ENCODE results near the gene DENND10.

DNA sequence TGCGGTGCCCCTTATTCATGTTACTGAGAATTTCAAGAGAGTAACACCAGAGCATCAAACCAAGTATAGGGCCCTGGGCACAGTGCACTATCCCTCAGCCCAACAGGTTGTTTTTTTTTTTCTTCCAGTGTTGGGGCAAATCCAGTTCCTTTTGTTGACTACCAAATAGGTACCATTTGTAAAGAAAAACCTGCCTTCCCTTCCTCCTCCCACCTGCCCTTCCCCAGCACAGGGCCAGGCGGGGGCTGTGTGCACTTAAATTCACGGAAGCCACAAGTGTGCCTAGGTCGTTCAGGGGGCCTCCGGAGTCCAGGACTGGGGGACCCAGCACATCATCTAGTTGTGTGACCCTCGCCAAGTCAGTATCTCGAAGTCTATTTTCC lies 62.2 kb downstream of the DENND10 start:
- TF ChIP-seq YY1 (IDR thresholded peaks at IDR 0.05) (no peak), GABPA (IDR thresholded peaks at IDR 0.05 in 1 of 2, conservative IDR thresholded peaks at IDR 0.05 in 1 of 2) (no peak), JUND (IDR thresholded peaks at IDR 0.05) (no peak), RXRA (IDR thresholded peaks at IDR 0.05) (no peak), SP1 (IDR thresholded peaks at IDR 0.05) (no peak), FOXA1 (IDR thresholded peaks at IDR 0.05) (no peak), RAD21 (IDR thresholded peaks at IDR 0.05) (no peak), TAF1 (conservative IDR thresholded peaks at IDR 0.05) (no peak), EGR1 (IDR thresholded peaks at IDR 0.05; ENCODE audit: low read depth in 2 of 2) (no peak)
- TF ChIP-seq, protein P1, sequence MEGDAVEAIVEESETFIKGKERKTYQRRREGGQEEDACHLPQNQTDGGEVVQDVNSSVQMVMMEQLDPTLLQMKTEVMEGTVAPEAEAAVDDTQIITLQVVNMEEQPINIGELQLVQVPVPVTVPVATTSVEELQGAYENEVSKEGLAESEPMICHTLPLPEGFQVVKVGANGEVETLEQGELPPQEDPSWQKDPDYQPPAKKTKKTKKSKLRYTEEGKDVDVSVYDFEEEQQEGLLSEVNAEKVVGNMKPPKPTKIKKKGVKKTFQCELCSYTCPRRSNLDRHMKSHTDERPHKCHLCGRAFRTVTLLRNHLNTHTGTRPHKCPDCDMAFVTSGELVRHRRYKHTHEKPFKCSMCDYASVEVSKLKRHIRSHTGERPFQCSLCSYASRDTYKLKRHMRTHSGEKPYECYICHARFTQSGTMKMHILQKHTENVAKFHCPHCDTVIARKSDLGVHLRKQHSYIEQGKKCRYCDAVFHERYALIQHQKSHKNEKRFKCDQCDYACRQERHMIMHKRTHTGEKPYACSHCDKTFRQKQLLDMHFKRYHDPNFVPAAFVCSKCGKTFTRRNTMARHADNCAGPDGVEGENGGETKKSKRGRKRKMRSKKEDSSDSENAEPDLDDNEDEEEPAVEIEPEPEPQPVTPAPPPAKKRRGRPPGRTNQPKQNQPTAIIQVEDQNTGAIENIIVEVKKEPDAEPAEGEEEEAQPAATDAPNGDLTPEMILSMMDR (IDR thresholded peaks at IDR 0.05; ENCODE audit: low read depth, low read length, missing input control) = no peak
- TF ChIP-seq, protein P2, sequence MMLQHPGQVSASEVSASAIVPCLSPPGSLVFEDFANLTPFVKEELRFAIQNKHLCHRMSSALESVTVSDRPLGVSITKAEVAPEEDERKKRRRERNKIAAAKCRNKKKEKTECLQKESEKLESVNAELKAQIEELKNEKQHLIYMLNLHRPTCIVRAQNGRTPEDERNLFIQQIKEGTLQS (IDR thresholded peaks at IDR 0.05) = no peak
- TF ChIP-seq, protein P3, sequence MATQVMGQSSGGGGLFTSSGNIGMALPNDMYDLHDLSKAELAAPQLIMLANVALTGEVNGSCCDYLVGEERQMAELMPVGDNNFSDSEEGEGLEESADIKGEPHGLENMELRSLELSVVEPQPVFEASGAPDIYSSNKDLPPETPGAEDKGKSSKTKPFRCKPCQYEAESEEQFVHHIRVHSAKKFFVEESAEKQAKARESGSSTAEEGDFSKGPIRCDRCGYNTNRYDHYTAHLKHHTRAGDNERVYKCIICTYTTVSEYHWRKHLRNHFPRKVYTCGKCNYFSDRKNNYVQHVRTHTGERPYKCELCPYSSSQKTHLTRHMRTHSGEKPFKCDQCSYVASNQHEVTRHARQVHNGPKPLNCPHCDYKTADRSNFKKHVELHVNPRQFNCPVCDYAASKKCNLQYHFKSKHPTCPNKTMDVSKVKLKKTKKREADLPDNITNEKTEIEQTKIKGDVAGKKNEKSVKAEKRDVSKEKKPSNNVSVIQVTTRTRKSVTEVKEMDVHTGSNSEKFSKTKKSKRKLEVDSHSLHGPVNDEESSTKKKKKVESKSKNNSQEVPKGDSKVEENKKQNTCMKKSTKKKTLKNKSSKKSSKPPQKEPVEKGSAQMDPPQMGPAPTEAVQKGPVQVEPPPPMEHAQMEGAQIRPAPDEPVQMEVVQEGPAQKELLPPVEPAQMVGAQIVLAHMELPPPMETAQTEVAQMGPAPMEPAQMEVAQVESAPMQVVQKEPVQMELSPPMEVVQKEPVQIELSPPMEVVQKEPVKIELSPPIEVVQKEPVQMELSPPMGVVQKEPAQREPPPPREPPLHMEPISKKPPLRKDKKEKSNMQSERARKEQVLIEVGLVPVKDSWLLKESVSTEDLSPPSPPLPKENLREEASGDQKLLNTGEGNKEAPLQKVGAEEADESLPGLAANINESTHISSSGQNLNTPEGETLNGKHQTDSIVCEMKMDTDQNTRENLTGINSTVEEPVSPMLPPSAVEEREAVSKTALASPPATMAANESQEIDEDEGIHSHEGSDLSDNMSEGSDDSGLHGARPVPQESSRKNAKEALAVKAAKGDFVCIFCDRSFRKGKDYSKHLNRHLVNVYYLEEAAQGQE (IDR thresholded peaks at IDR 0.05) = no peak
- TF ChIP-seq, protein P4, sequence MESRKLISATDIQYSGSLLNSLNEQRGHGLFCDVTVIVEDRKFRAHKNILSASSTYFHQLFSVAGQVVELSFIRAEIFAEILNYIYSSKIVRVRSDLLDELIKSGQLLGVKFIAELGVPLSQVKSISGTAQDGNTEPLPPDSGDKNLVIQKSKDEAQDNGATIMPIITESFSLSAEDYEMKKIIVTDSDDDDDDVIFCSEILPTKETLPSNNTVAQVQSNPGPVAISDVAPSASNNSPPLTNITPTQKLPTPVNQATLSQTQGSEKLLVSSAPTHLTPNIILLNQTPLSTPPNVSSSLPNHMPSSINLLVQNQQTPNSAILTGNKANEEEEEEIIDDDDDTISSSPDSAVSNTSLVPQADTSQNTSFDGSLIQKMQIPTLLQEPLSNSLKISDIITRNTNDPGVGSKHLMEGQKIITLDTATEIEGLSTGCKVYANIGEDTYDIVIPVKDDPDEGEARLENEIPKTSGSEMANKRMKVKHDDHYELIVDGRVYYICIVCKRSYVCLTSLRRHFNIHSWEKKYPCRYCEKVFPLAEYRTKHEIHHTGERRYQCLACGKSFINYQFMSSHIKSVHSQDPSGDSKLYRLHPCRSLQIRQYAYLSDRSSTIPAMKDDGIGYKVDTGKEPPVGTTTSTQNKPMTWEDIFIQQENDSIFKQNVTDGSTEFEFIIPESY (IDR thresholded peaks at IDR 0.05) = no peak
- TF ChIP-seq, protein P5, sequence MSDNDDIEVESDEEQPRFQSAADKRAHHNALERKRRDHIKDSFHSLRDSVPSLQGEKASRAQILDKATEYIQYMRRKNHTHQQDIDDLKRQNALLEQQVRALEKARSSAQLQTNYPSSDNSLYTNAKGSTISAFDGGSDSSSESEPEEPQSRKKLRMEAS (IDR thresholded peaks at IDR 0.05) = no peak
